Activated CD8-positive, alpha-beta memory T cell treated with anti-CD3 and anti-CD28 coated beads, Interleukin-2, amount 50 U/mL, for 48 hours (primary cell): ENCODE results near the gene KCNH8.

Experiments used
- DNase-seq: peaks from one replicate; pipeline ENCODE4 v3.0.0-alpha.2; 2020

KCNH8 gene

GRCh38 chr3:19394946-19395345 is 246.6 kb downstream of the KCNH8 start:
- DNase-seq: no peak

DNA sequence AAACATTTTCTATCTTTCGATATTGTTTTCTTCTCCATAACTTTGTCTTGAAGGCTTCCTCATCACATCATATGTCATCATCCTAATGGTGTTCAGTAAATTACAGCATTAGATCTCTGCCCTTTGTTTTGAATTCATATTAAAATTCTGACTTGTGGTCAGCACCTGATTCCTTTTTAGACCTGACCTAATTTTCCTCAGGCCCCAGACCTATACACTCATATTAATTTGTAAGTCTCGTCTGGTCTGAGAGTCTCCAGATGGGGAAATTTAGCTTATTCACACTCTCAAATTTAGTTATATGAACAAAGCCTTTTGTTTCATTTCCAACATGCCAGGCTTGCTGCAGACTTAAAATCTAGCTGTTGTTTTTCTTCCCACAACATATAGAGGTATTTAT is 248.4 kb downstream of the KCNH8 start:
- no peak for DNase-seq

DNA sequence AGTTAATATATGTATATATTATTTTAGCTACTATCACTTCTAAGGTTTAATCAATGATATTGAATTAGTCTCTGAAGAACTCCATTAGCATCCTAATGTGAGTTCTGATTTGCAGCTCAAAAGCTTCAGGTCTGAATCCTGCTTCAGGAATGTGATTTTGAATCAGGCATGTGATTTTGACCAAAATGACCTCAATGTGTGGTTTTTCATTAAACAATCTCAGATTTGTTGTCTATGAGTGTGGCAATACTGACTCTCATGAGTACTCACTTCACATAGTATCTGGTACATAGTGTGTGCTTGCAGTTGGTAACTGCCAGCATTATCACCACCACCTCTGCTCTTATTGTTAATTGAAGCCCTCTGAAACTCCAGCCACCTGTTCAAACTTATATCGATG is 251.0 kb downstream of the KCNH8 start:
- DNase-seq: no peak

DNA sequence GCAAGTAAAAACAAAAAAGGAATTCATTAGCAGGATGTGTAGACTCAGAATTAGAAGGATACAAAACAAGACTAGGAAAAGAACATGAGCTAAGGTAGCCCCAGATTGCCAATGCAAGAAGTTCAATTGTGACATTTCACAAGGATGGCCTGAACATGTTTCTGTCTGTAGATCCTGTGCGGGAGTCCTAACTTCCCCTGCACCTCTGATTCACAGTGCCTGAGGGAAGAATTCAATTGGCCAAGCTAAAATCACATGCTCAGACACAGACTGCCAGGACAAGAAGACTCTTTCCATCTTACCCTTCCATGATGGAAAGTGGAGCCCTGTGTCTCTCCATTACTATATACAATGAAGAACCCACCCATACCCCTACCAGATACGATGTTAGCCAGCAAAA is 251.5 kb downstream of the KCNH8 start:
- no peak for DNase-seq

- DNase-seq: no peak
Observed at GRCh38 chr3:19420159-19420558, 271.8 kb downstream of the KCNH8 start.

GRCh38 chr3:19425825-19426224 is 277.5 kb downstream of the KCNH8 start:
- no peak for DNase-seq

GRCh38 chr3:19427422-19428149 is 279.3 kb downstream of the KCNH8 start:
- DNase-seq: no peak

GRCh38 chr3:19428729-19429128 is 280.4 kb downstream of the KCNH8 start:
- DNase-seq: no peak

GRCh38 chr3:19432669-19433068 is 284.4 kb downstream of the KCNH8 start:
- no peak for DNase-seq

- DNase-seq: no peak
Observed at GRCh38 chr3:19436746-19437145, 288.4 kb downstream of the KCNH8 start.

- no peak for DNase-seq
Observed at GRCh38 chr3:19439944-19440343, 291.6 kb downstream of the KCNH8 start.

- DNase-seq: no peak
Observed at GRCh38 chr3:19446138-19446537, 297.8 kb downstream of the KCNH8 start.

DNA sequence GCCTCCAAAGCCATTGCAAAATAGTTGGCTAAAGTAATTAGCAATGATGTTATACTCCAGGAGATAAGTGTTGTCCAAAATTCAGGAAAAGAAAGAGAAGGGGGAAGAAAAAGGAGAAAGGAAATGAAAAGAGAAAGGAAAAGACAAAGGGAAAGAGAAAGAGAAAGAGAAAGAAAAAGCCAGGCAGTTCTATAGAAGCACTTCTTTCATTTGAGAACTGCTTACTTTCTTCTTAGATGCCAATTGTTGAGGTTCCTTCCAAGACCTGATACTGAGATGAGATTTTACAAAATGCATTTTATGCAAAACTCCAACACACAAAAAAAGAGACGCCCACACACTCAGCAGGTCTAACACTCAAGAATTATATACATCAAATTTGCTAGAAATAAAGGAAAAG is 298.4 kb downstream of the KCNH8 start:
- no peak for DNase-seq

DNA sequence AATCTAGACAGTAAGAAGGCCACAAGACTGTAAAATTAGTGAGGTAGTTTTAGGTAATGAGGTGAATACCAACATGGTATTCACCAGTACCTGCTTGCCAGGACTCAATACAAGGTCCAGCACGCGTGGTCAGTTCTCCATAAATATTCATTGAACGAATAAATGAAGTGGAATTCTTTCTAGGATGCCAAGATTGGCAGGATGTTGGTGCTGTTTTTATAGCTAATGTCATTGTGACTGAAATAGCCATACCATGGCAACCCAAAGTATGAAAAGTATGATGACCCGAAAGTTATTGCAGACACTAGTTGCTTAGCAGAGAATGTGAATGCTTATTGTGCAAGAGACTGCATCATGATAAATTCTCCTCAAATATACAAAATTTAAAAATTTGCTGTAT is 307.2 kb downstream of the KCNH8 start:
- no peak for DNase-seq

GRCh38 chr3:19456738-19457137 is 308.4 kb downstream of the KCNH8 start:
- no peak for DNase-seq

DNA sequence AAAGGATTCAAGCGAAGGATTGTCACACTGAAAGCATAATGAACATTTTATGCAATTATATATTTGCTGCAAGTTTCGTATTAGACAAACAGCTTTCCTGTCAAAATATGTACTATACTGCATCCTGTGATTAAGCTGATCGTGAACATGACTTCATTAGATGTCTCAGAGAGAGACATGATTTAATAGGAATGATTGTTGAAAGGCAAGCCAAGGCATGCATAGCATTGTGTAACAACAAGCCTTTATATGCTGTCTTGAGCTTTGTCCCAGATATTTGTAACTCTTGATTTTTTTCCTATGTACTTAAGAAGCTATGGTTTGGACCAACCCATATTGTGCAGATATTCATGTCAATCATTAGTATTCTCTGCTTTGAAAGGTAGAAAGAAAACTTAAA is 309.1 kb downstream of the KCNH8 start:
- DNase-seq: no peak

GRCh38 chr3:19467761-19468160 is 319.5 kb downstream of the KCNH8 start:
- DNase-seq: no peak

GRCh38 chr3:19471138-19471537 is 322.8 kb downstream of the KCNH8 start:
- no peak for DNase-seq

DNA sequence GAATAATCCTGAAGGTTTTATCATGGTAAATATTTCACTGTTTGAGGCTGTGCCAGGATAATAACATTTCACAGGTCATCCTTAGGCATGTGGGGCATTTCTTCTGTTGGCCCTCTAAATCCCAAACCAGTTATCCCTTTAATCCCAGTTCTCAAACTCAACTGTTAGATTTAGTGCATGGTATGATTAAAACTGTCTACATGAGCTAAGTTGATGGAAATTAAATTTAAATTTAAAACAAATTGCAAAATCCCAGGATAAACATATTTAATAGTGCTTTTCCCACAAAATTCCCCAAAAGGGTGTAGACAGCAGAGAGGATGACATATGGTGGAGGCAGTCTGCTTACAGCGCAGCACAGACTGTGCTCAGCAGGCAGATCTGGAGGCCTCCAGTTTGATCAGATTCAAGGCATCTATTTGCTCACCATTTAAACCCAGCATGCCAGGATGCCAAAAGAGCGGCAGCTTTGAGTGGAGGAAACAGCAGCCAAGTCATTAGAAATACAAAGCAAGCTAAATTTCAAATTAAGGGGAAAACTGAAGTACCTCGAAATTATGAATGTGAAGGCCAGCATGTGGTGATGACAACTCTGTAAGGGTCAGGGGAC is 325.8 kb downstream of the KCNH8 start:
- no peak for DNase-seq

DNA sequence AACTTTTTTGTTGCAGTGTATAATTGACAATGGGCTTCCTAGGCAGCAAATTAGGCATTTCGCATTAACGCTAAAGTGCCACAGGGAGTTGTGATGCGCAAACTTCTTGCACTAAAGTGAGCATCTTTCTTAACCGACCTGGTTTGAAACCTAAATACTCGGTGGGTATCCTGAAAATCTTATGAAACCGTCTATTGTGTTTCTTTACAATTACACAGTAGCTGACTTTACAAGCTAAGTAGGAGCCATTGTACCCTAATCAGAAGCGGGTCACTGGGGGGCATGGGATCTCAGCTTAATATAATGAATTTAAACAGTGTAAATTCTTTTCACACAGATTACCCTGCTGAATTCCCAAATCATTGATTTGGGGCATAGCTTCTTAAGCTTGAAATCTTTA is 328.0 kb downstream of the KCNH8 start:
- no peak for DNase-seq

DNA sequence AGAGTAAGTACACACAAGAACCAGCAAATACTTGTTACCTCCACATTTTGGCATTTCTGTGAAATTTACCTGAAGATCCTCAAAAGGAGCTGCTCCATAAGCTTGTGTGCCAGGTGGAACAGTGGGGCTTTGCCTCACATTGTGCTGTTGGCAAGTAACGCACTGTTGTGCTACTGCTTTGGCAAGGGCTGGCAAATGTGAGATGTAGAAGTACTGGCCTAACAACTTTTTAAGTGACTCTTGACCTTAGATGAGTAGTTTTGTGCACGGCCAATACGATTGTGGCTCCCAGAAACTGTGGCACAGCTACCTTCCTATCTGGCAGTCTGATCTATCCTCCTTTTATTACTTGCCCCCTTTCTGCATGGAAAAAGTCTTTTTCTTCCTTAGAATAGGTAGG is 337.0 kb downstream of the KCNH8 start:
- no peak for DNase-seq

GRCh38 chr3:19487386-19487785 is 339.1 kb downstream of the KCNH8 start:
- DNase-seq: no peak

DNA sequence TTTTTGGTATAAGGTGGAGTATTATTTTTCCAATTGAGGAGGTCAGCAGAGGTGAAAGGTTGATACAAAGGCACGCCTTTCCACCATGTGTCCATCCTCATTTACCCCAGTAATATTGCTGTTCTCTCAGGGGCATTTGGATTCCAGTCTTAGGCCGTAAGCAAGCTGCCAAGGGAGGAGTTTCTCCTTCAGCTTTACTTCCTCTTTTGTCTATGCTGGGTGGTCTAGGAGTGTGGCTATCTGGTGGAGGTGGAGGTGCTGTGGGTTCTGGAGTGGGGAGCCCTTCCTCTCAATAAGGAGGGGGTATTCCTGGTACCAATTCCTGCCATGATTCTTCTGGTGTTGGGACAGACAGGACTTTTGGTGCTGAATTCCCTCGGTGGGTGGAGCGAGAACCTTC is 340.6 kb downstream of the KCNH8 start:
- no peak for DNase-seq

- no peak for DNase-seq
Observed at GRCh38 chr3:19489936-19490335, 341.6 kb downstream of the KCNH8 start.

DNA sequence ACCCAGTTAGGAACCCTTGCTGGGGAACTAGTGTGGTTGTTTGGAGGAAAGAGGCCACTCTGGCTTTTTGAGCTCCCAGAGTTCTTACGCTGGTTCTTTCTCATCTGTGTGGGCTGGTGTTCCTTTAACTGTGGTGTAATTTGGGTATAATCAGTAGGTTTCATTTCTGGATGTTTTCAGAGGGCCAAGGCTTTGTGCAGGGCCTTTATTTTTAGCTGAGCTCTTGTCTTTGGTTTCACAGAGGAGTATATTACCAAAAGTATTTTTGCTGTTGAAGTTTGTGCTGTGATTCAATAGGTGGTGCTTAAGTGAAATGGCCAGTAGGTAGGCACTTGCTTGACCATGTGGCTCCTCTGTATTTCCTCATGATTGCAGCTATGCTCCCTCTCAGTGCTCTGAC is 357.9 kb downstream of the KCNH8 start:
- DNase-seq: no peak
